T-cell (primary cell): Measurements from ENCODE around the gene AXIN1. TPM values are rescaled to one million over a fixed set of nuclear protein-coding genes. Genes with fewer than 3 reads are reported as not detected.

Source experiments
- ATAC-seq, 4 experiments: fragments of 200-7000 bp in 3 of 4; fragments of 150-1000 bp in 1 of 4; cut with Tn5 transposase; replicated peaks in 1 of 4; 1 replicate in 3 of 4; 2 replicates in 1 of 4; pipeline ENCODE4 v1.10.0; 2021; ENCODE audit warnings: moderate library complexity in 3 of 4, mild to moderate bottlenecking in 2 of 4, moderate number of reproducible peaks in 1 of 4
- CTCF ChIA-PET, 2 donors: fragments of 300-600 bp; sonication (Branson Sonifier 250); formaldehyde crosslinking; loops; one replicate each; lab custom pipeline; 2022; ENCODE audit warnings: antibody characterized with exemption in 2 of 2; lab: Charles Lee
- POLR2A ChIA-PET, 2 donors: fragments of 300-600 bp; sonication (Branson Sonifier 250); formaldehyde crosslinking; loops; one replicate each; lab custom pipeline; 2022; ENCODE audit warnings: antibody characterized with exemption in 2 of 2; lab: Charles Lee
- DNase-seq, 35 experiments: peaks; one replicate each; pipeline versions ENCODE4 v3.0.0 to v3.0.0-alpha.2; 2013 to 2023
- H3K27ac ChIP-seq: one replicate; pipeline ENCODE4 v1.5.1; 2013; ENCODE audit warnings: low read length
- H3K27me3 ChIP-seq, 2 experiments: replicated peaks in 1 of 2; 1 replicate in 1 of 2; 2 replicates in 1 of 2; pipeline versions ENCODE4 v1.6.1 to v1.7.0; 2013; ENCODE audit warnings: low read length in 1 of 2, mixed read lengths in 1 of 2; ENCODE audit not compliant: control insufficient read depth in 2 of 2, insufficient read depth in 2 of 2; ENCODE audit errors: extremely low read depth in 1 of 2
- H3K36me3 ChIP-seq, 2 donors: 1 replicate in 1 of 2; 2 replicates in 1 of 2; pipeline versions ENCODE4 v1.6.1 to v1.7.0; 2013; ENCODE audit warnings: low read length in 1 of 2; ENCODE audit not compliant: control insufficient read depth in 2 of 2, insufficient read depth in 1 of 2; ENCODE audit errors: extremely low read depth in 1 of 2
- H3K4me1 ChIP-seq, 2 experiments: 1 replicate in 1 of 2; 2 replicates in 1 of 2; pipeline versions ENCODE4 v1.6.1 to v1.7.0; 2013; ENCODE audit warnings: low read length in 2 of 2, mixed read lengths in 1 of 2; ENCODE audit not compliant: insufficient read depth in 2 of 2, control insufficient read depth in 1 of 2; ENCODE audit errors: extremely low read depth in 1 of 2
- H3K4me3 ChIP-seq, 2 donors: 1 replicate in 1 of 2; 2 replicates in 1 of 2; pipeline versions ENCODE4 v1.5.1 to v1.7.0; 2013; ENCODE audit warnings: mild to moderate bottlenecking in 2 of 2, low read length in 1 of 2, moderate library complexity in 1 of 2; ENCODE audit not compliant: control insufficient read depth in 1 of 2; ENCODE audit errors: extremely low read depth in 1 of 2
- H3K9me3 ChIP-seq: 2 replicates; pipeline ENCODE4 v1.7.0; 2013
- H3K27ac Mint-ChIP-seq, 2 donors: one replicate each; pipeline ENCODE4 v1.8.0; 2020 to 2021; ENCODE audit warnings: mild to moderate bottlenecking in 2 of 2, mixed read lengths in 2 of 2
- H3K27me3 Mint-ChIP-seq, 2 donors: one replicate each; pipeline ENCODE4 v1.8.0; 2021 to 2022; ENCODE audit warnings: mixed read lengths in 2 of 2
- H3K36me3 Mint-ChIP-seq: one replicate; pipeline ENCODE4 v1.8.0; 2021; ENCODE audit warnings: mixed read lengths
- H3K4me1 Mint-ChIP-seq, 3 donors: one replicate each; pipeline ENCODE4 v1.8.0; 2020 to 2022; ENCODE audit warnings: mixed read lengths in 3 of 3, mild to moderate bottlenecking in 1 of 3
- H3K4me3 Mint-ChIP-seq, 3 donors: one replicate each; pipeline ENCODE4 v1.8.0; 2020 to 2022; ENCODE audit warnings: mild to moderate bottlenecking in 3 of 3, mixed read lengths in 3 of 3, moderate library complexity in 3 of 3
- H3K9me3 Mint-ChIP-seq, 3 donors: one replicate each; pipeline ENCODE4 v1.8.0; 2020 to 2022; ENCODE audit warnings: mixed read lengths in 3 of 3
- WGBS: methylation state at CpG from one replicate; pipeline ENCODE4 v1.1.5; 2013; ENCODE audit warnings: missing lambda C conversion rate; ENCODE audit not compliant: insufficient coverage; 5-methylcytosine and 5-hydroxymethylcytosine counted together
- total RNA-seq, 35 experiments: library from RNA in 6 of 35; stranded (reverse) in 6 of 35; fragments of 120-200 nt in 1 of 35; gene quantifications; one replicate each; pipeline versions ENCODE4 v1.2.1 to v1.2.4 and lab custom pipeline; 2013 to 2026

The AXIN1 gene
- total RNA-seq, 5 donors from 2014 or later (not counting 1 experiment from before 2014, with no cell fraction given) = 38.5 to 58.9 (median 50.4) TPM

DNA sequence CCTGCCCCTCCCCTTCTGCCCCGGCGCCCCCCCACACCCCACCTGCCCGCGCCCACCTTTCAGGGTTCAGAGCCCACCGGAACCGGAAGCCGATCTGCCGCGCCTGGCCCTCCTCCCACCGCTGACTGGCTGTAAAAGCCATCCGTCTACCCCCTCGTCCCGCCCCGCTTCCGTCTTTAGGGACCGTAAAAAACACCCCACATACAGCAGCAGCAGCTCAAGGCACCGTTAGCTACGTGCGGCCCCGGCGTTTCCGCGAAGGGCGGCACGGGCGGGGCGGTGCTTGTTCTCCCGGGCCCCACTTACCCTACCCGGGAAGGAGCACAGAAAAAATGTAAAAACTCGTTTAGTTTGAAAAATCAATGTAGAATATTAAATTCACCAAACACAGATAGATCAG, 17.9 kb upstream of the AXIN1 start, which contains the start of gene MRPL28:
Gene MRPL28 (minus strand): TSS at position 96 of the 400 bp plus-strand sequence. CDS start 320 bp downstream, outside the sequence.
- Histone ChIP-seq H3K27me3 (no peaks in the 10 kb centered on the region), H3K4me1 (peaks cover 2 to 28% of the 10 kb centered on the region in 2 experiments), H3K36me3 (peaks cover 19 to 46% of the 10 kb centered on the region in 2 donors), H3K4me3 (peak within 1 kb of the TSS; percentile 26 to 29), H3K27ac (peak within 1 kb of the TSS; percentile 52), H3K9me3 (no peaks in the 10 kb centered on the region)
- POLR2A ChIA-PET = interaction anchor here (0.5 to 1.0 kb wide), 5 partner anchors 10 to 594 kb away, joined by 3 to 6 read pairs (median 4); no protein-coding TSS in a partner anchor
- CTCF ChIA-PET = interaction anchor here in 1 of 2 donors (0.8 kb wide), 1 partner anchor 17 kb away, joined by 3 read pairs; no protein-coding TSS in a partner anchor
- ATAC-seq (peak; percentile 95 to 99 (median 98)), DNase-seq (peak; percentile 82 to 96 (median 90))
- WGBS = 0% methylated on average over 11 of the region's 30 CpGs
- H3K4me1 Mint-ChIP-seq = peaks cover 15 to 24% (median 18%) of the 10 kb centered on the region in 3 donors
- no peaks in the 10 kb centered on the region for H3K27me3 Mint-ChIP-seq
- H3K9me3 Mint-ChIP-seq = no peaks in the 10 kb centered on the region
- H3K36me3 Mint-ChIP-seq = peaks cover 15% of the 10 kb centered on the region
- peak within 1 kb of the TSS; percentile 92 to 94 for H3K27ac Mint-ChIP-seq
- H3K4me3 Mint-ChIP-seq = peak within 1 kb of the TSS; percentile 88 to 90 (median 90)

- ChIA-PET CTCF (interaction anchor here in 1 of 2 donors (0.5 to 0.8 kb wide), 2 partner anchors 13 to 17 kb away, joined by 3 read pairs; no protein-coding TSS in a partner anchor), POLR2A (interaction anchor here (0.5 to 1.0 kb wide), 5 partner anchors 11 to 594 kb away, joined by 3 to 6 read pairs (median 4); no protein-coding TSS in a partner anchor)
- Mint-ChIP-seq H3K36me3 (peaks cover 15% of the 10 kb centered on the region), H3K27me3 (no peaks in the 10 kb centered on the region), H3K27ac (no peak overlapping the region), H3K4me3 (peak overlapping the region; percentile 64 to 90 (median 68)), H3K4me1 (peaks cover 15 to 24% (median 18%) of the 10 kb centered on the region in 3 donors), H3K9me3 (no peaks in the 10 kb centered on the region)
- WGBS = 73% methylated on average over 21 of the region's 44 CpGs
- H3K36me3 ChIP-seq = peaks cover 17 to 43% of the 10 kb centered on the region in 2 donors
- ATAC-seq = no peak
- H3K4me3 ChIP-seq = peak overlapping the region; percentile 26 to 29
- peaks cover 2 to 28% of the 10 kb centered on the region in 2 experiments for H3K4me1 ChIP-seq
- no peak for DNase-seq
- no peaks in the 10 kb centered on the region for H3K27me3 ChIP-seq
- no peak overlapping the region for H3K27ac ChIP-seq
- H3K9me3 ChIP-seq = no peaks in the 10 kb centered on the region
These were observed 17.4 kb upstream of the AXIN1 start for GRCh38 chr16:369866-370436.

DNA sequence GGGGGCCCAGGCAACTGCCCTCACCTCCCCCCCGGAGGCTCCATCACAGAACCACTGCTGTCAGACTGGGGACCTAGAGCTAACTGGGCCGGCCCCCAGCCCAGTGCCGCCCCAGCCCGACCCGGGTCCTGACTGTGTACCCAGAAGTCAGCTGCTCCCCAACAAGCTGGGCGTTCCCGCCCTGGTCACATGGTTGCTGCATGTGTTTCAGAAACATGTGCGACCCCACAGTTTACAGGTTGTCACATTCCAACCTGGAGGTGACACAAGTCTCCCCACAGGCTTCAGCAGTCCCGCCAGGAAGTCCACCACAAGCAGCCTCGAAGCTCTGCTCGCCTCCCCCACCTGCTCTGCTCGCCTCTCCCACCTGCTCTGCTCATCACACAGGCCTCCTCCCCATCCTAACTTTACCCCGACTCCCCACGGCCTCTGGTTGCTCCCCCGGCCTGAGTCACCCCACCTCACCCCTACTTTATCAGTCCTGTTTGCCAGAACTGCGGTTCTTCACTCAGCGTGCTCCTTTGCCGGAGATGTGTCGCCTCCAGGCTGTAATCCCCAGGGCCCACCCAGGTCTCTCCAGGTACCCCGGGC, 16.8 kb upstream of the AXIN1 start:
- H3K27me3 Mint-ChIP-seq = no peaks in the 10 kb centered on the region
- peaks cover 15% of the 10 kb centered on the region for H3K36me3 Mint-ChIP-seq
- Histone ChIP-seq H3K4me1 (peaks cover 2 to 28% of the 10 kb centered on the region in 2 experiments), H3K4me3 (peak overlapping the region in 1 of 2 donors; percentile 26), H3K27ac (no peak overlapping the region), H3K9me3 (no peaks in the 10 kb centered on the region), H3K36me3 (peaks cover 14 to 37% of the 10 kb centered on the region in 2 donors), H3K27me3 (peaks cover 0 to 3% of the 10 kb centered on the region in 2 experiments)
- POLR2A ChIA-PET = no interaction called here
- H3K4me3 Mint-ChIP-seq = peak overlapping the region; percentile 64 to 90 (median 68)
- H3K9me3 Mint-ChIP-seq = no peaks in the 10 kb centered on the region
- H3K27ac Mint-ChIP-seq = peak overlapping the region in 1 of 2 donors; percentile 39
- CTCF ChIA-PET = interaction anchor here in 1 of 2 donors (0.5 kb wide), 1 partner anchor 12 kb away, joined by 3 read pairs; no protein-coding TSS in a partner anchor
- DNase-seq (no peak), ATAC-seq (no peak)
- 84% methylated on average over 20 of the region's 20 CpGs for WGBS
- peaks cover 15 to 24% (median 18%) of the 10 kb centered on the region in 3 donors for H3K4me1 Mint-ChIP-seq

GRCh38 chr16:368388-369158, 16.1 kb upstream of the AXIN1 start:
- H3K27ac Mint-ChIP-seq = no peak overlapping the region
- ATAC-seq = no peak
- Histone ChIP-seq H3K4me3 (no peak overlapping the region), H3K9me3 (no peaks in the 10 kb centered on the region), H3K36me3 (peaks cover 12 to 30% of the 10 kb centered on the region in 2 donors), H3K27ac (no peak overlapping the region), H3K27me3 (peaks cover 0 to 8% of the 10 kb centered on the region in 2 experiments), H3K4me1 (peaks cover 2 to 28% of the 10 kb centered on the region in 2 experiments)
- H3K36me3 Mint-ChIP-seq = peaks cover 15% of the 10 kb centered on the region
- peaks cover 15 to 23% (median 18%) of the 10 kb centered on the region in 3 donors for H3K4me1 Mint-ChIP-seq
- H3K9me3 Mint-ChIP-seq = no peaks in the 10 kb centered on the region
- H3K27me3 Mint-ChIP-seq = peaks cover 0 to 2% of the 10 kb centered on the region in 2 donors
- 94% methylated on average over 29 of the region's 29 CpGs for WGBS
- POLR2A ChIA-PET = no interaction called here
- no peak overlapping the region for H3K4me3 Mint-ChIP-seq
- CTCF ChIA-PET = no interaction called here
- no peak for DNase-seq

DNA sequence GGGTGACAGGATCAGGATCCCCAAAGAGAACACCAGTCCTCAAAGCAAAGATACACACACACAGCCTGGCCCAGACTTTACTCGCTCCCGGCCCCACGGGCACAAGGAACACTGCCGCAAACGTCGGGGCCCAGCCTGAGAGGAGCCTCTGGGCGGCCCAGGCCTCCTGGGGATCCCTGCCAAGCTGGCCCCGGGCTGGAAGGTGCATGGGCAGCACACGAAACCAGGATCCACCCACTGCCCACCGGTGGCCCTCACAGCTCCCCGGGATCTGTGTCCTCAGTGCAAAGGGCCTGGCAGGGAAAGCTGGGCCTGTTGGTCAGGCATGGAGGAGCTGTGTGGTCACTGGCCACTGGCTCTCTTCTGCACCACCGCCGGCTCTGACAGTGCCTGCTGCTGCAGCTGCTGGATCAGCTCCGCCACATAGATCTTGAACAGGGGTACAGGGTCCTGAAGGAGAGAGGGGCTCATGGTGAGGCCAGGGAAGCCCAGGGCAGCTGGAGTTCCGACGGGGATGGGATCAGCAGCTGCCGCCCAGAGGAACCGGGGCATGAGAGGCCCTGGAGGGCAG, 14.9 kb upstream of the AXIN1 start:
- Mint-ChIP-seq H3K4me1 (peaks cover 16 to 20% (median 18%) of the 10 kb centered on the region in 3 donors), H3K27ac (no peak overlapping the region), H3K36me3 (peaks cover 12% of the 10 kb centered on the region), H3K27me3 (peaks cover 0 to 4% of the 10 kb centered on the region in 2 donors), H3K9me3 (no peaks in the 10 kb centered on the region), H3K4me3 (peak overlapping the region in 1 of 3 donors; percentile 24)
- ChIA-PET CTCF (no interaction called here), POLR2A (no interaction called here)
- WGBS = 96% methylated on average over 16 of the region's 18 CpGs
- DNase-seq = no peak
- Histone ChIP-seq H3K27me3 (peaks cover 0 to 17% of the 10 kb centered on the region in 2 experiments), H3K27ac (no peak overlapping the region), H3K4me1 (peaks cover 2 to 30% of the 10 kb centered on the region in 2 experiments), H3K36me3 (peaks cover 1 to 20% of the 10 kb centered on the region in 2 donors), H3K4me3 (no peak overlapping the region), H3K9me3 (no peaks in the 10 kb centered on the region)
- ATAC-seq = no peak
